Astrocyte (in vitro differentiated cells and primary cell): ENCODE results near the gene LRRC27. TPM values are rescaled to one million over a fixed set of nuclear protein-coding genes. Genes with fewer than 3 reads are reported as not detected.

ENCODE experiments used
- DNase-seq: peaks from one replicate; pipeline ENCODE4 v3.0.0-alpha.2; 2010; ENCODE audit warnings: low read depth
- FAIRE-seq: peaks from 2 replicates; lab custom pipeline; 2011; peaks lifted over from hg19 to GRCh38; lab: Jason Lieb, UNC
- H2AFZ ChIP-seq: 2 replicates; pipeline ENCODE4 v1.6.0; 2012; ENCODE audit warnings: low read depth, low read length, inconsistent platforms
- H3K27ac ChIP-seq: 2 replicates; pipeline ENCODE4 v1.5.1; 2011; ENCODE audit warnings: low read depth, low read length, inconsistent platforms
- H3K27me3 ChIP-seq: 2 replicates; pipeline ENCODE4 v1.6.0; 2011; ENCODE audit warnings: low read length, inconsistent platforms; ENCODE audit not compliant: insufficient read depth
- H3K36me3 ChIP-seq: 2 replicates; pipeline ENCODE4 v1.5.1; 2011; ENCODE audit warnings: low read length, inconsistent platforms; ENCODE audit not compliant: insufficient read depth
- H3K4me1 ChIP-seq: 2 replicates; pipeline ENCODE4 v1.5.1; 2011; ENCODE audit warnings: low read length, inconsistent platforms; ENCODE audit not compliant: insufficient read depth
- H3K4me2 ChIP-seq: 2 replicates; pipeline ENCODE4 v1.6.0; 2012; ENCODE audit warnings: low read length, inconsistent platforms
- H3K4me3 ChIP-seq: 2 replicates; pipeline ENCODE4 v1.5.1; 2011; ENCODE audit warnings: low read depth, mild to moderate bottlenecking, low read length, inconsistent platforms; ENCODE audit not compliant: insufficient read depth
- H3K79me2 ChIP-seq: 2 replicates; pipeline ENCODE4 v1.6.0; 2012; ENCODE audit warnings: mild to moderate bottlenecking, low read length, inconsistent platforms; ENCODE audit not compliant: insufficient read depth
- H3K9ac ChIP-seq: 2 replicates; pipeline ENCODE4 v1.6.0; 2012; ENCODE audit warnings: mild to moderate bottlenecking, low read length, inconsistent platforms
- H3K9me3 ChIP-seq: 2 replicates; pipeline ENCODE4 v1.5.1; 2012; ENCODE audit warnings: low read depth, mild to moderate bottlenecking, low read length, inconsistent platforms; ENCODE audit not compliant: insufficient read depth
- H4K20me1 ChIP-seq: 2 replicates; pipeline ENCODE4 v1.6.0; 2012; ENCODE audit warnings: low read length, inconsistent platforms; ENCODE audit not compliant: insufficient read depth
- H3K27ac Mint-ChIP-seq: one replicate; pipeline ENCODE4 v1.8.0; 2021; ENCODE audit warnings: mild to moderate bottlenecking, mixed read lengths; ENCODE audit not compliant: unreplicated experiment
- H3K27me3 Mint-ChIP-seq: one replicate; pipeline ENCODE4 v1.8.0; 2021; ENCODE audit warnings: low read depth, mixed read lengths; ENCODE audit not compliant: unreplicated experiment
- H3K36me3 Mint-ChIP-seq: one replicate; pipeline ENCODE4 v1.8.0; 2021; ENCODE audit warnings: low read depth, mixed read lengths; ENCODE audit not compliant: unreplicated experiment
- H3K4me1 Mint-ChIP-seq: one replicate; pipeline ENCODE4 v1.8.0; 2021; ENCODE audit warnings: low read depth, mixed read lengths; ENCODE audit not compliant: unreplicated experiment
- H3K4me3 Mint-ChIP-seq: one replicate; pipeline ENCODE4 v1.8.0; 2021; ENCODE audit warnings: mild to moderate bottlenecking, moderate library complexity, mixed read lengths; ENCODE audit not compliant: unreplicated experiment
- H3K9me3 Mint-ChIP-seq: one replicate; pipeline ENCODE4 v1.8.0; 2021; ENCODE audit warnings: mild to moderate bottlenecking, mixed read lengths; ENCODE audit not compliant: unreplicated experiment
- CTCF ChIP-seq: IDR thresholded peaks from 2 replicates; pipeline ENCODE4 v1.5.1; 2011; ENCODE audit warnings: low read depth, mild to moderate bottlenecking, inconsistent platforms, low read length, moderate library complexity; ENCODE audit not compliant: insufficient read depth
- EZH2 ChIP-seq: IDR thresholded peaks from 2 replicates; pipeline ENCODE4 v1.6.1; 2012; ENCODE audit warnings: mild to moderate bottlenecking, low read length, inconsistent platforms; ENCODE audit not compliant: insufficient read depth
- total RNA-seq: library from RNA; stranded (reverse); gene quantifications from 2 replicates; pipeline ENCODE4 v1.2.1, GENCODE V29; 2021

LRRC27 gene
- total RNA-seq, 1 donor from 2014 or later = 8.0 TPM

- H3K9ac ChIP-seq = peak overlapping the region; percentile 65
- peaks cover 8% of the 10 kb centered on the region for H3K27me3 ChIP-seq
- peaks cover 9% of the 10 kb centered on the region for H3K4me1 ChIP-seq
- peak overlapping the region; percentile 94 for H3K4me2 ChIP-seq
- H3K9me3 ChIP-seq = no peaks in the 10 kb centered on the region
- peaks cover 2% of the 10 kb centered on the region for H3K4me1 Mint-ChIP-seq
- H3K9me3 Mint-ChIP-seq = peaks cover 11% of the 10 kb centered on the region
- no peaks in the 10 kb centered on the region for H3K36me3 ChIP-seq
- no peaks in the 10 kb centered on the region for H3K79me2 ChIP-seq
- H3K27ac ChIP-seq = no peak overlapping the region
- H3K4me3 Mint-ChIP-seq = peak overlapping the region; percentile 76
- peaks cover 7% of the 10 kb centered on the region for H4K20me1 ChIP-seq
- H3K27me3 Mint-ChIP-seq = peaks cover 32% of the 10 kb centered on the region
- TF ChIP-seq CTCF (no peak), EZH2 (no peak)
- no peak for DNase-seq
- H3K4me3 ChIP-seq = peak overlapping the region; percentile 66
- peaks cover 3% of the 10 kb centered on the region for H3K36me3 Mint-ChIP-seq
- no peak for FAIRE-seq
- H2AFZ ChIP-seq = peak overlapping the region; percentile 95
- no peak overlapping the region for H3K27ac Mint-ChIP-seq
Observed at GRCh38 chr10:132308587-132309470, 23.2 kb upstream of the LRRC27 start.

GRCh38 chr10:132309471-132309865, 22.5 kb upstream of the LRRC27 start:
- Mint-ChIP-seq H3K27ac (no peak overlapping the region), H3K9me3 (peaks cover 14% of the 10 kb centered on the region), H3K4me1 (peaks cover 2% of the 10 kb centered on the region), H3K4me3 (peak overlapping the region; percentile 69), H3K27me3 (peaks cover 30% of the 10 kb centered on the region), H3K36me3 (peaks cover 3% of the 10 kb centered on the region)
- DNase-seq (no peak), FAIRE-seq (no peak)
- Histone ChIP-seq H3K9ac (no peak overlapping the region), H3K79me2 (no peaks in the 10 kb centered on the region), H3K27ac (no peak overlapping the region), H3K27me3 (peaks cover 6% of the 10 kb centered on the region), H3K36me3 (no peaks in the 10 kb centered on the region), H2AFZ (no peak overlapping the region), H3K4me1 (peaks cover 9% of the 10 kb centered on the region), H3K9me3 (no peaks in the 10 kb centered on the region), H3K4me2 (no peak overlapping the region), H4K20me1 (peaks cover 7% of the 10 kb centered on the region), H3K4me3 (no peak overlapping the region)
- TF ChIP-seq CTCF = no peak
- no peak for TF ChIP-seq EZH2
